Spleen (tissue), 11 donors: ENCODE measurements around the gene MTMR11. TPM values are rescaled to one million over a fixed set of nuclear protein-coding genes. Genes with fewer than 3 reads are reported as not detected.
A peak's percentile ranks its signal among the peaks of the same experiment; 100 is the strongest.

Experiments
- DNase-seq: peaks from one replicate; pipeline ENCODE4 v3.0.0-alpha.2; 2020
- H3K27ac ChIP-seq, 8 donors: fragments of 200-600 bp; sonication (generic) in 7 of 8; 1 replicate in 4 of 8; 2 replicates in 4 of 8; pipeline versions ENCODE4 v1.5.0 to v1.8.0; 2016 to 2021; ENCODE audit warnings: inconsistent platforms in 4 of 8, mild to moderate bottlenecking in 4 of 8, moderate library complexity in 1 of 8
- H3K27me3 ChIP-seq, 7 donors: fragments of 200-600 bp; sonication (generic) in 6 of 7; replicated peaks in 1 of 7; 1 replicate in 4 of 7; 2 replicates in 3 of 7; pipeline versions ENCODE4 v1.5.0 to v1.8.0; 2016 to 2021; ENCODE audit warnings: inconsistent platforms in 3 of 7, mild to moderate bottlenecking in 1 of 7
- H3K36me3 ChIP-seq, 6 donors: fragments of 200-600 bp; sonication (generic) in 5 of 6; 1 replicate in 4 of 6; 2 replicates in 2 of 6; pipeline versions ENCODE4 v1.5.0 to v1.8.0; 2016 to 2021; ENCODE audit warnings: inconsistent platforms in 2 of 6
- H3K4me1 ChIP-seq, 6 donors: fragments of 200-600 bp; sonication (generic) in 5 of 6; 1 replicate in 3 of 6; 2 replicates in 3 of 6; pipeline versions ENCODE4 v1.5.0 to v1.8.0; 2016 to 2021; ENCODE audit warnings: inconsistent platforms in 3 of 6
- H3K4me3 ChIP-seq, 8 donors: fragments of 200-600 bp; sonication (generic) in 7 of 8; 1 replicate in 4 of 8; 2 replicates in 4 of 8; pipeline versions ENCODE4 v1.5.0 to v1.8.0; 2016 to 2021; ENCODE audit warnings: inconsistent platforms in 4 of 8, mild to moderate bottlenecking in 4 of 8, moderate library complexity in 2 of 8
- H3K9me3 ChIP-seq, 8 donors: fragments of 200-600 bp; sonication (generic) in 7 of 8; 1 replicate in 4 of 8; 2 replicates in 4 of 8; pipeline versions ENCODE4 v1.5.0 to v1.8.0; 2016 to 2021; ENCODE audit warnings: inconsistent platforms in 4 of 8
- CTCF ChIP-seq, 11 experiments: fragments of 200-600 bp in 7 of 11; fragments of 450-650 bp in 4 of 11; sonication (generic) in 4 of 11; IDR thresholded peaks in 8 of 11; conservative IDR thresholded peaks in 3 of 11; 1 replicate in 7 of 11; 2 replicates in 4 of 11; pipeline versions ENCODE4 v1.4.0 to v1.8.0; 2016 to 2021; ENCODE audit warnings: antibody characterized with exemption in 11 of 11, inconsistent platforms in 4 of 11, mild to moderate bottlenecking in 1 of 11
- POLR2A ChIP-seq, 3 donors: fragments of 450-650 bp; IDR thresholded peaks; one replicate each; pipeline ENCODE4 v1.5.1; 2017; ENCODE audit warnings: antibody characterized with exemption in 3 of 3, mild to moderate bottlenecking in 1 of 3
- POLR2AphosphoS5 ChIP-seq, 3 donors: sonication (generic); formaldehyde crosslinking; IDR thresholded peaks; one replicate each; pipeline ENCODE4 v1.5.1; 2017; ENCODE audit warnings: antibody characterized with exemption in 3 of 3
- WGBS, 5 donors: extraction: QIAGEN DNeasy Blood & Tissue Kit in 3 of 5; methylation state at CpG; one replicate each; pipeline versions ENCODE4 v1.1.5 to v1.1.7; 2013 to 2018; 5-methylcytosine and 5-hydroxymethylcytosine counted together
- intact Hi-C: fragments of 100-400 bp; cut with DNase I; formaldehyde crosslinking; loops from one replicate; pipeline ENCODE4 v1.15.0; 2023; ENCODE audit warnings: low total_unique reads
- polyA plus RNA-seq, 3 donors: library from polyadenylated mRNA; stranded (reverse); fragments of 200-250 nt; gene quantifications; one replicate each; pipeline ENCODE4 v1.2.1, GENCODE V29; 2013
- total RNA-seq, 7 donors: library from RNA; depleted of rRNA in 3 of 7; stranded (reverse); fragments of >200 nt in 3 of 7; fragmentation: NEBNext Ultra II Directional in 4 of 7; extraction: Animal tissue kit (Norgen Biotek cat#: 25700) in 4 of 7; gene quantifications; one replicate each; pipeline versions ENCODE4 v1.1.0 to v1.2.1, GENCODE V29; 2016 to 2021
- donor health status: healthy with polysubstance abuse.
- donor health status: DM: no; HTN: no; CAD: no; lungs with moderate emphysema.
- donor health status: DM: no; HTN: no; CAD: no.
- donor health status: Bipolar disorder and iron deficiency.
- donor health status: healthy.
- donor health status: DM: no; HTN: no; CAD: no.
- donor health status: DM: yes; HTN: yes; CAD: no.

The MTMR11 gene
- total and polyA plus RNA-seq, 10 donors: 1.4 to 16.2 (median 5.8) TPM

- peaks cover 0 to 49% (median 32%) of the 10 kb centered on the region in 6 donors for H3K4me1 ChIP-seq
- intact Hi-C loops: no loop called here
- H3K27me3 ChIP-seq: no peaks in the 10 kb centered on the region
- H3K36me3 ChIP-seq: no peaks in the 10 kb centered on the region
- no peak for DNase-seq
- H3K4me3 ChIP-seq: no peak overlapping the region
- peak overlapping the region in 1 of 8 donors; percentile 77 for H3K27ac ChIP-seq
- TF ChIP-seq POLR2AphosphoS5 (IDR thresholded peaks at IDR 0.05) (no peak), CTCF (IDR thresholded peaks at IDR 0.05 in 8 of 11, conservative IDR thresholded peaks at IDR 0.05 in 3 of 11) (no peak), POLR2A (IDR thresholded peaks at IDR 0.05) (no peak)
- no peaks in the 10 kb centered on the region for H3K9me3 ChIP-seq
Observed at GRCh38 chr1:149937759-149938158, 1.1 kb upstream of the MTMR11 start.

GRCh38 chr1:149936992-149937705 lies 470 bp upstream of the MTMR11 start:
- intact Hi-C loops: no loop called here
- DNase-seq: no peak
- H3K9me3 ChIP-seq: no peaks in the 10 kb centered on the region
- no peaks in the 10 kb centered on the region for H3K27me3 ChIP-seq
- H3K27ac ChIP-seq: peak overlapping the region in 2 of 8 donors; percentile 5 to 77
- peaks cover 0 to 45% (median 29%) of the 10 kb centered on the region in 6 donors for H3K4me1 ChIP-seq
- 49 to 68% (median 63%) methylated on average over 8 of the region's 8 CpGs for WGBS, 5 donors
- no peaks in the 10 kb centered on the region for H3K36me3 ChIP-seq
- peak overlapping the region in 5 of 8 donors; percentile 20 to 67 (median 33) for H3K4me3 ChIP-seq
- TF ChIP-seq CTCF (IDR thresholded peaks at IDR 0.05 in 8 of 11, conservative IDR thresholded peaks at IDR 0.05 in 3 of 11): no peak
- TF ChIP-seq POLR2A (IDR thresholded peaks at IDR 0.05): no peak
- TF ChIP-seq POLR2AphosphoS5 (IDR thresholded peaks at IDR 0.05): no peak

- no peak overlapping the region for H3K27ac ChIP-seq
- intact Hi-C loops: no loop called here
- H3K36me3 ChIP-seq: no peaks in the 10 kb centered on the region
- no peak for TF ChIP-seq CTCF (IDR thresholded peaks at IDR 0.05 in 8 of 11, conservative IDR thresholded peaks at IDR 0.05 in 3 of 11)
- no peaks in the 10 kb centered on the region for H3K9me3 ChIP-seq
- peaks cover 0 to 59% (median 24%) of the 10 kb centered on the region in 6 donors for H3K4me1 ChIP-seq
- no peaks in the 10 kb centered on the region for H3K27me3 ChIP-seq
- 66 to 87% (median 80%) methylated on average over 2 of the region's 2 CpGs for WGBS, 5 donors
- H3K4me3 ChIP-seq: no peak overlapping the region
- DNase-seq: no peak
Observed at GRCh38 chr1:149934356-149934755, 2.3 kb downstream of the MTMR11 start.

GRCh38 chr1:149933208-149933607 lies 3.5 kb downstream of the MTMR11 start:
- H3K4me3 ChIP-seq: no peak overlapping the region
- H3K9me3 ChIP-seq: no peaks in the 10 kb centered on the region
- H3K4me1 ChIP-seq: peaks cover 8 to 60% (median 26%) of the 10 kb centered on the region in 6 donors
- intact Hi-C loops: no loop called here
- TF ChIP-seq CTCF (IDR thresholded peaks at IDR 0.05 in 8 of 11, conservative IDR thresholded peaks at IDR 0.05 in 3 of 11) (no peak), POLR2A (IDR thresholded peaks at IDR 0.05) (no peak), POLR2AphosphoS5 (IDR thresholded peaks at IDR 0.05) (no peak)
- 91 to 97% (median 95%) methylated on average over 4 of the region's 4 CpGs for WGBS, 5 donors
- DNase-seq: no peak
- no peaks in the 10 kb centered on the region for H3K27me3 ChIP-seq
- no peak overlapping the region for H3K27ac ChIP-seq
- H3K36me3 ChIP-seq: no peaks in the 10 kb centered on the region
